GM19023 (cell line): Measurements from ENCODE around the gene BUD23.
"Not testable (repeated sequence)": the region's sequence is repeated elsewhere in the genome, so short reads cannot be mapped to it uniquely, and the experiment has no call there.

Source experiments
- ATAC-seq: cut with Tn5 transposase; IDR thresholded peaks from one replicate; pipeline ENCODE4 v1.9.1; 2021; ENCODE audit warnings: mild to moderate bottlenecking, moderate library complexity; ENCODE audit not compliant: unreplicated experiment

The BUD23 gene

GRCh38 chr7:73683056-73683787 is at the start of gene BUD23, which contains the start of gene DNAJC30:
TSS of gene BUD23 (plus strand) at chr7:73683597. CDS start at chr7:73683626, 29 bp downstream.
TSS of gene DNAJC30 (minus strand) at chr7:73683453. CDS start at chr7:73683423, 30 bp downstream.
- peak; percentile 97 for ATAC-seq

- ATAC-seq = no peak
Measured at GRCh38 chr7:73633844-73634243, 49.6 kb upstream of the BUD23 start.

- no peak for ATAC-seq
Measured at GRCh38 chr7:73635428-73636200, 47.8 kb upstream of the BUD23 start.

GRCh38 chr7:73638911-73639310 is 44.5 kb upstream of the BUD23 start:
- ATAC-seq = no peak

GRCh38 chr7:73642834-73643233 is 40.6 kb upstream of the BUD23 start:
- no peak for ATAC-seq

GRCh38 chr7:73644688-73645286 is 38.6 kb upstream of the BUD23 start:
- no peak for ATAC-seq

GRCh38 chr7:73645643-73646174 is 37.7 kb upstream of the BUD23 start:
- no peak for ATAC-seq

- ATAC-seq = no peak
Measured at GRCh38 chr7:73646785-73647724, 36.3 kb upstream of the BUD23 start.

- ATAC-seq = no peak
Measured at GRCh38 chr7:73647725-73648592, 35.4 kb upstream of the BUD23 start.

GRCh38 chr7:73648593-73649332 is 34.6 kb upstream of the BUD23 start:
- no peak for ATAC-seq

GRCh38 chr7:73649576-73649975 is 33.8 kb upstream of the BUD23 start:
- ATAC-seq = no peak

GRCh38 chr7:73650524-73650923 is 32.9 kb upstream of the BUD23 start:
- no peak for ATAC-seq

GRCh38 chr7:73652541-73652949 is 30.9 kb upstream of the BUD23 start:
- no peak for ATAC-seq

- not testable (repeated sequence) for ATAC-seq
Measured at GRCh38 chr7:73655309-73655708, 28.1 kb upstream of the BUD23 start.

GRCh38 chr7:73659983-73660382 is 23.4 kb upstream of the BUD23 start:
- no peak for ATAC-seq

GRCh38 chr7:73660594-73660993 is 22.8 kb upstream of the BUD23 start:
- not testable (repeated sequence) for ATAC-seq

GRCh38 chr7:73663033-73663432 is 20.4 kb upstream of the BUD23 start:
- no peak for ATAC-seq

- ATAC-seq = peak; percentile 94
Measured at GRCh38 chr7:73667344-73668102, 15.9 kb upstream of the BUD23 start, which contains the start of gene VPS37D. TSS of gene VPS37D (plus strand) at chr7:73667831. CDS start at chr7:73667959, 128 bp downstream.
